ENCODE data around the gene ZNF580. TPM values are rescaled to one million over a fixed set of nuclear protein-coding genes. Genes with fewer than 3 reads are reported as not detected.

ZNF580 gene
- 40.0 TPM for polyA plus RNA-seq (2013, experiment 1 of 2; ENCODE audit: insufficient read length)
- polyA plus RNA-seq (2013, experiment 2 of 2; ENCODE audit: insufficient read length), result 41.5 TPM

- peak; percentile 87 for DNase-seq
Observed at GRCh38 chr19:55640577-55641425, at the start of gene ZNF580. Gene ZNF580, plus strand, starts transcription at chr19:55641002. Its CDS starts 1,507 bp downstream, at chr19:55642509.

GRCh38 chr19:55591555-55591954, 49.2 kb upstream of the ZNF580 start:
- DNase-seq, result no peak

DNA sequence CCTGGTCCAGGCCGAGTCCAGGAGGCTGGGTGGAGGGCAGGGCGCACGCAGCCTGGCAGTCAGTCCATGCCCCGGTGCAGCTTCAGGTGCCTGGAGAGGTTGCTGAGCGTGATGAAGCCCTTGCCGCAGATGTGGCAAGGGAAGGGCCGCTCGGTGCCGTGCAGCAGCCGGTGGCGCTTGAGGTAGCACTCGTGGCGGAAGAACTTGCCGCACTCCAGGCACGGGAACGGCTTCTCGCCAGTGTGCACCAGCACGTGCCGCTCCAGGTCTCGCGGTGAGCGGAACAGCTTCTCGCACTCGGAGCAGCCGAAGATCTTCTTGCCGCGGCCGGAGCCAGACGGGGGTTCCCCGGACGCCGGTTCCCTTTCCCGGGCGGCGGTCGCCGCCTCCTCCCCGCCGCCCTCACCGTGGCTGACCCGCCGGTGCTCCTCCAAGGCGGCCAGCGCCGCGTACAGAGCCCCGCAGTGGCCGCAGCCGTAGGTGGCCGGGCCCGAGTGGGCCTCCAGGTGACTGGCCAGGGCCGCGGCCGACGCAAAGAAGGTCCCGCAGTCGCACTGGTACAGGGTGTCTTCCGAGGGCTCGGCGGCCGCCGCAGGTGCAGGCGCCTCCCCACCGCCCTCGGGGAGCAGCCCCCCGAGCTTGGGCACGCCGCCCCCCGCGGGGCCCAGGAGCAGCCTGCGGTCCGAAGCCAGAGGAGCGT, 48.3 kb upstream of the ZNF580 start:
- DNase-seq, result no peak

GRCh38 chr19:55593096-55593772, 47.6 kb upstream of the ZNF580 start:
- DNase-seq, result no peak

DNA sequence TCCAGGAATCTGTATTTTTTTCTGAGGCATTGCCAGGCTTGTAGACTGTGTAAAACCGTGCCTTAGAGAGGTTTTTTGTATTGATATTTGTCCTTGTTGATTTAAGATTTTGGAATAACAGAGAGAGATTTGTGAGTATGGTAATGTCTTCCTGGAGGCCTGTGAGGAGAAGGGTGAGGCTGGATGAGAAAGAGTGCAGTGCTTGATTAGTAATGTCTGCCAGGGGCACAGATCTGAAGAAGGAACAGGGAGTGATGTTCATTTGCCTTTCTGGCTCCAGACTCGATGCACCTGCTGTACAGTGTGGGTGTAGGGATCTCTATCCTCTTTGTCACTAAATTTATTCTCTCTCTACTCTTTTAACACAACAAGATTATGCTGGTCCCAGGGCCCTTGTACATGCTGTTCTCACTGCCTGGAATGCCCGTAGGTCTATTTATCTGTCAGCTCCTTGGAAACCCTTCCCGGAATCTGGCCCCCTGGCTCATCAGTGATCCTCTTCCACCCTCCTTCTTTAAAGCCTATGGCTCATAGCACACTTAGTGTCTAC, 45.7 kb upstream of the ZNF580 start:
- DNase-seq, result no peak

DNA sequence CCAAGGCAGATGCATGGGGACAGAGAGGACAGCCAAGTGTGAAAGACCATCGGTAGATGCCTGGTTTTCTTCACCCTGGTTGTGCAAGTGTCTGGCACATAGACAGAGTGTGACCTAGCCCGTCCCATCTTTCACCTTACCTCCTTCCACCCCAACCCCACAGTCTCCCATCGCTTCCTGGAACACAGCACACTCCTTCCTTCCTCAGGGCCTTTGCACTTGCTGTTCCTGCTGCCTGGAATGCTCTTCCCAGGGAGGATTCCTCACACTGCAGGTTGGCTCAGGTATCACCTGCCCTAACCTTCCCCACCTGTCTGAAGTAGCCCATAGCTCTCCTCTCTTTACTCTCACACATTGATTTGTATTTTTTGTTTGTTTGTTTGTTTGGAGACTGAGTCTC, 44.5 kb upstream of the ZNF580 start:
- no peak for DNase-seq

DNA sequence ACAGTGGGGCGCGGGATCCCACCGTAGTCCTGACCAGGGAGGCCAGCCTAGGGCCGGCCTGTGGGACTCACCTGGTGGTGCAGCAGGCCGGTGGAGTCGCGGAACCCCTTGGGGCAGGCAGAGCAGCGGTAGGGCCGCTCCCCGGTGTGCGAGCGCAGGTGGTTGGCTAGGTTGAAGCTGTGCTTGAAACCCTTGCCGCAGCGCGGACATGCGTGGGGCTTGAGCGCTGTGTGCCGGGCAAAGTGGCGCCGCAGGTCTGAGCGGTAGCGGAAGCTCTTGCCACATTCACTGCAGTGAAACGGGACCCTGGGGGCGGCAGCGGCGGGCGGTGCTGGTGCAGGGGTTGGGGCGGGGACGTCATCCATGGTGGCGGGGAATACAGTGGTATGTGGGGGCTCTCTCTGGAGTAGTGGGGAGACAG, 43.3 kb upstream of the ZNF580 start:
- no peak for DNase-seq

- DNase-seq, result no peak
Observed at GRCh38 chr19:55598034-55598433, 42.8 kb upstream of the ZNF580 start.

GRCh38 chr19:55598719-55599467, 41.9 kb upstream of the ZNF580 start:
- peak; percentile 97 for DNase-seq

DNA sequence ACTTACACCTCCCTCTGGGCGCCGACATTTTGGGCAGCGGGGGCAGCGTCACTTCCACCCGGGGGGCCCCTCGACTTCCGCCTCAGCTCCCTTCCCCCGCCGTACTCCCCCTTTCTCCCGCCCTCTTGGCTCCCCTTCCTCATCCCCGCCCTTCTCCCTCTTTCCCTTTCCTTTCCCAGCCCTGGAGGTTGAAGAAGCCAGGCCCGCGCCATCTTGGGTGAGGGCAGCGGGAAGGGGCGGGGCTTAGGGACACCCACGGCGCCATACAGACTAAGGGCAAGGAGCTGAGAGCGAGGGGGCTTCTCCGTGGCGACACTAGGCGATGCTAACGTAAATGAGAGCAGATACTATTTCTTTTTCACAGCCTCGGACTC, 41.3 kb upstream of the ZNF580 start, which contains the start of gene FIZ1:
Gene FIZ1, minus strand, starts transcription at position 50 of the 374 bp plus-strand sequence. CDS start 1,652 bp downstream, outside the sequence.
- peak; percentile 100 for DNase-seq

GRCh38 chr19:55599842-55600661, 40.8 kb upstream of the ZNF580 start, which contains the start of gene ZNF524:
Gene ZNF524, plus strand, starts transcription at chr19:55600288. Its CDS starts 1,825 bp downstream, at chr19:55602113.
- peak; percentile 89 for DNase-seq

GRCh38 chr19:55600662-55601028, 40.2 kb upstream of the ZNF580 start:
- no peak for DNase-seq

DNA sequence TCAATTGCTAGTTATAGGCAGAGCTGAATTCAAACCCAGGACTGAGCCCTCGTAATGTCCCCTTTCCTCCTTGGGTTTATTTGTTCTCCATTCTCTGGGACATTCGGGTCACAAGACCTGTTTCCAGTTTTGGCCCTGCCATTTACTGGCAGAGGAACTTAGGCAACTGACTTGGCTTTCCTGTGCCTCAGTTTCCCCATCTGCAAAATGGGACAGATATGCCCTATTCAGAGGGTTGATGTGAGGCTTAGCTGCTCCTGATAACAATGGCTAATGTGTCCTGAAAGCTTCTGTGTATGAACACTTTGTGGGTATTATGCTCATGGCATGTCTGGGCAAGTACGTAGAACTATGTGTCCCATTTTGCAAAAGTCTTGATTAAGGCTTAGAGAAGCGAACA, 39.7 kb upstream of the ZNF580 start:
- DNase-seq, result no peak

DNA sequence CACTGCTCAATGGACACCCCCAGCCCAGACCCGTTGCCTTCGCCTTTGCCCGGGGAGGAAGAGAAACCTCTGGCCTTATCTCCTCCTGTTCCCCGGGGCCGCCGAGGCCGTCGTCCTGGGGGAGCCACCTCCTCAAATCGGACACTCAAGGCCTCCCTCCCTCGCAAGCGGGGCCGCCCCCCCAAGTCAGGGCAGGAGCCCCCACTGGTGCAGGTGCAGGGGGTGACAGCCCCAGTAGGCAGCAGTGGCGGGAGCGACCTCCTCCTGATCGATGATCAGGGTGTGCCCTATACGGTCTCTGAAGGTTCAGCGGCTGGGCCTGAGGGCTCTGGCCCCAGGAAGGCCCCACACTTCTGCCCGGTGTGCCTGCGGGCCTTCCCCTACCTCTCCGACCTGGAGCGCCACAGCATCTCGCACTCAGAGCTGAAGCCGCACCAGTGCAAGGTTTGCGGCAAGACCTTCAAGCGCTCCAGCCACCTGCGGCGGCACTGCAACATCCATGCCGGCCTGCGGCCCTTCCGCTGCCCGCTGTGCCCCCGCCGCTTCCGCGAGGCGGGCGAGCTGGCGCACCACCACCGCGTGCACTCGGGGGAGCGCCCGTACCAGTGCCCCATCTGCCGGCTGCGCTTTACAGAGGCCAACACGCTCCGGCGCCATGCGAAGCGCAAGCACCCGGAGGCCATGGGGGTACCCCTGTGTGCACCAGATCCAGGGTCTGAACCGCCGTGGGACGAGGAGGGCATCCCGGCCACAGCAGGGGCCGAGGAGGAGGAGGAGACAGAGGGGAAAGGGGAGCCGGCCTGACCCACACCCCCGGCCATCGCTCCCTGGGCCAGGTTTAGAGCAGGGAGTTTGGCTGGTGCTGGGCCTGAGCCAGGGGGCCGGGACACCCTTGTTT, 38.4 kb upstream of the ZNF580 start:
- no peak for DNase-seq

DNA sequence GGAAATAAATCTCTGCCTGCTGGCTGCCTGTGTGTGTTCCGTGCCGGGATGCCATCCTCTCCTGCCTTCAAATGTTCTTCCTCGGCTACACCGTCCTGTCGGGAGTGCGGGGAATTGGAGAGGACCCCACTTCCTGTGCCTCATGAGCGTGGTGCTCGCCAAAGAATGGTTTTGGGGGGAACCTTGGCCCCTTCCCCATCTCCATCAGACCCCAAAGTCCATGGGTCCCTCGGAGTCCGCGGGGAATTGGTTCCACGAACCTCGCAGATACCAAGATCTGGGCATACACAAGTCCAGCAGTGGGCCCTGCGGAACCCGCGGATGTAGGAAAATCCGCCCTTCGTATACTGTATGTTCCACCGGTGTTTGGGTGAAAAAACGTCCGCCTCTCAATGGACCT, 37.7 kb upstream of the ZNF580 start:
- DNase-seq, result no peak

DNA sequence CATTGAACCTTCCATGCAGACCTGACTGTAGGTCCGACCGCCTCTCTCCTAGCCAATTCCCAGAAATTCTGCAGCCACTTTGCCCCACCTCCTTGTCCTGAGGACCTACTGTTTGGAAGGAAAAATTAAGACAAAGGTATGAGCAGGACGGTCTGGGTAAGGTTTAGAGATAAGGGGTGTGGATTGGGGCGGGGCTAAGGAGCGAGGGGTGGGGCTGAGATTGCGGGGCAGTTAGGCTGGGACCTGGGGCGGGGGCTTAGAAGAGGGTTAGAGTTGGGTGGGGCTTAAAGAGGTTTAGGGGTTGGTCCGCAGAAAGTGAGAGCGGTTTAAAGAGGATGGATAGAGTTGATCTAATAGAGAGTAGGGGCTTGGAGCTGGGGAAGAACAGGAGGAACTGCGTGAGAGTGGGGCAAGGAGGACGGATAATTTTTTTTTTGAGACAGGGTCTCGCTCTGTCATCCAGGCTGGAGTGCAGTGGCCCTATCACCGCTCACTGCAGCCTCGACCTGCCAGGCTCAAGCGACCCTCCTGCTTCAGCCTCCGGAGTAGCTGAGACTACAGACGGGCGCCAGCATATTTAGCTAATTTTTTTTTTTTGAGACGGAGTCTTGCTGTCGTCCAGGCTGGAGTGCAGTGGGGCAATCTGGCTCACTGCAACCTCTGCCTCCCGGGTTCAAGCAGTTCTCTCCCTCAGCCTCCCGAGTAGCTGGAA, 37.1 kb upstream of the ZNF580 start:
- no peak for DNase-seq

GRCh38 chr19:55605207-55605636, 35.6 kb upstream of the ZNF580 start:
- peak; percentile 98 for DNase-seq

DNA sequence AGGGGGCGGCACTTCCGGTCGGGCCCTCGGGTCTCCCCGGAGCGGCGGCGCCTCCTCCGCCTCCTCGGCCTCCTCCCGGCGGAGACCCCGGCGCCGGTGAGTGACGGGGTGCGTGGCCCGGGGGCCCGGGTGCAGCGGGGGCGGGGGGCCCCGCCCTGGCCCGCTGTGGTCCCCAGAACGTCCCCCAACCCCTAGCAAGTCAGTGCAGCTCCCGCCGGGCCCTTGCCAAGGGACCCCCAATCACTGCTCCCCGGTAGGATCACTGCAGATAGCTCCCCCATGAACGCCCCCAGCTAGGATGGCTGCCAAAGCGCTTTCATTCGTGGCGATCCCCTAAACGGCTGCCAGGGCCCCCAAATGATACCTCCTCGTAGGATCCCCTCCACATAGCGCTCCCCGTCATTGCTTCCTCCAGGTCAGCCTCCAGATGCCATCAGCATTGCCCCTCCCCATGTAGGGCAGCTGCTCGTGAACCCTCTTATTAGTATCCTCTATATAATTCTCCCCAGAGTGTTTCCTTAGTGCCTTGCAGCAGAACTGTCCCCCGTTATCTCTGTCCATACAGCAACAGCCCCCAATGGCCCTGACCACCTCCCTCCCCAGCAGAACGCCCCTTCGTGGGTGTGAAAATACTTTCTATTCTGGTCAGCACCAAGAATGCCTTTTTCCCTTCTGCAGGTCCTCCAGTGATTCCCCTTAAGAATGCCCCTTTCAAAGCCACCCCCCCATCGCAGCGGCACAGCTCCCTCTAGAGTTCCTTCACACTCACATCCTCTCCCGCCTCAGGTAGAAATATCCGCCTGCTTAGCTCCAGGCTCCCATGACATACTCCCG, 34.9 kb upstream of the ZNF580 start, which contains the start of gene ZNF865:
Gene ZNF865, plus strand, starts transcription at position 11 of the 834 bp plus-strand sequence. CDS start 7,972 bp downstream, outside the sequence.
- DNase-seq, result peak; percentile 85

All from fibroblast of skin of scalp (primary cell).